ENCODE data around the gene RAB37. TPM values are rescaled to one million over a fixed set of nuclear protein-coding genes. Genes with fewer than 3 reads are reported as not detected.

The RAB37 gene
- total and polyA plus RNA-seq, 9 of the 15 experiments (the other 6 are each of a cell fraction or from before 2014, with no cell fraction given) = 0.03 to 0.27 (median 0.11) TPM; not detected in 4

DNA sequence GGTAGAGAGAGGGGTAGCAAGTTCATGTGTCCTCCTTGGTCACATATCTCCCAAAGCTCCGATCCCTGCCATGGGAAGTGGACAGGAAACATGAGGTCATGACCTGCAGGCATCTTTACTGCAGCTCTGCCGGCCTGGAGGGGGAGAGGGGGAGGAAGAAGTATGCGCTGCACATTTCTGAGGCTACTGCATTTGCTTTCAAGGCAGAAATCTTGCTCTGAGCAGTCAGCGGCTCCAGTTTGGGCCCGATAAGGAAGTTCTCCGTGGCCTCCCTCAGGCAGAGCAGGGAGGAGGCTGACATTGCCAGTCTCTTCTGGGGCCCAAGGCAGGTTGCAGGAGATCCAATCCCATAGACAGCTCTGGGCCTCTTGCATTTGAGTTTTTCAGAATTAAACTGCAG is 9.9 kb downstream of the RAB37 start (continued):
- TF ChIP-seq GABPA (tag; conservative IDR thresholded peaks at IDR 0.05; ENCODE audit: low read depth) (peak; percentile 29; the same call in 1 of the 2 replicates), NR2C1 (IDR thresholded peaks at IDR 0.05) (peak; percentile 79), NR2C1 (tag; IDR thresholded peaks at IDR 0.05) (peak; percentile 89), ZNF384 (IDR thresholded peaks at IDR 0.05; ENCODE audit: low read depth, low read length) (no peak), ZNF780A (CRISPR knock-in tag; IDR thresholded peaks at IDR 0.05) (no peak), SOX6 (IDR thresholded peaks at IDR 0.05) (peak; percentile 44; the same call in 1 of the 2 replicates), JUND (IDR thresholded peaks at IDR 0.05; ENCODE audit: borderline replicate concordance, low read depth, low read length) (peak; percentile 61), JUND (tag; IDR thresholded peaks at IDR 0.05; ENCODE audit: borderline replicate concordance, low read depth, low read length) (peak; percentile 42; the same call in 1 of the 3 replicates), TSC22D4 (tag; IDR thresholded peaks at IDR 0.05) (no peak), NRF1 (conservative IDR thresholded peaks at IDR 0.05 in 1 of 2, IDR thresholded peaks at IDR 0.05 in 1 of 2) (peak; percentile 79), BDP1 (IDR thresholded peaks at IDR 0.05; ENCODE audit: insufficient read depth, insufficient read length) (no peak), NR1H2 (CRISPR knock-in tag; IDR thresholded peaks at IDR 0.05) (no peak), HNRNPLL (IDR thresholded peaks at IDR 0.05; ENCODE audit: low read depth, low read length, poor library complexity, severe bottlenecking) (peak; percentile 32), NR2C2 (CRISPR knock-in tag; IDR thresholded peaks at IDR 0.05) (no peak), NR2C2 (tag; IDR thresholded peaks at IDR 0.05) (peak; percentile 92), STAG1 (CRISPR knock-in tag; IDR thresholded peaks at IDR 0.05; ENCODE audit: borderline replicate concordance) (no peak)
- TF ChIP-seq, protein P1, sequence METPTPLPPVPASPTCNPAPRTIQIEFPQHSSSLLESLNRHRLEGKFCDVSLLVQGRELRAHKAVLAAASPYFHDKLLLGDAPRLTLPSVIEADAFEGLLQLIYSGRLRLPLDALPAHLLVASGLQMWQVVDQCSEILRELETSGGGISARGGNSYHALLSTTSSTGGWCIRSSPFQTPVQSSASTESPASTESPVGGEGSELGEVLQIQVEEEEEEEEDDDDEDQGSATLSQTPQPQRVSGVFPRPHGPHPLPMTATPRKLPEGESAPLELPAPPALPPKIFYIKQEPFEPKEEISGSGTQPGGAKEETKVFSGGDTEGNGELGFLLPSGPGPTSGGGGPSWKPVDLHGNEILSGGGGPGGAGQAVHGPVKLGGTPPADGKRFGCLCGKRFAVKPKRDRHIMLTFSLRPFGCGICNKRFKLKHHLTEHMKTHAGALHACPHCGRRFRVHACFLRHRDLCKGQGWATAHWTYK (CRISPR knock-in tag; IDR thresholded peaks at IDR 0.05) = peak; percentile 77; the same call in 1 of the 2 replicates
- TF ChIP-seq, protein P2, sequence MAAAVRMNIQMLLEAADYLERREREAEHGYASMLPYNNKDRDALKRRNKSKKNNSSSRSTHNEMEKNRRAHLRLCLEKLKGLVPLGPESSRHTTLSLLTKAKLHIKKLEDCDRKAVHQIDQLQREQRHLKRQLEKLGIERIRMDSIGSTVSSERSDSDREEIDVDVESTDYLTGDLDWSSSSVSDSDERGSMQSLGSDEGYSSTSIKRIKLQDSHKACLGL (CRISPR knock-in tag; IDR thresholded peaks at IDR 0.05; ENCODE audit: borderline replicate concordance, poor library complexity, severe bottlenecking) = no peak
- TF ChIP-seq, protein P3, sequence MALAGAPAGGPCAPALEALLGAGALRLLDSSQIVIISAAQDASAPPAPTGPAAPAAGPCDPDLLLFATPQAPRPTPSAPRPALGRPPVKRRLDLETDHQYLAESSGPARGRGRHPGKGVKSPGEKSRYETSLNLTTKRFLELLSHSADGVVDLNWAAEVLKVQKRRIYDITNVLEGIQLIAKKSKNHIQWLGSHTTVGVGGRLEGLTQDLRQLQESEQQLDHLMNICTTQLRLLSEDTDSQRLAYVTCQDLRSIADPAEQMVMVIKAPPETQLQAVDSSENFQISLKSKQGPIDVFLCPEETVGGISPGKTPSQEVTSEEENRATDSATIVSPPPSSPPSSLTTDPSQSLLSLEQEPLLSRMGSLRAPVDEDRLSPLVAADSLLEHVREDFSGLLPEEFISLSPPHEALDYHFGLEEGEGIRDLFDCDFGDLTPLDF (CRISPR knock-in tag; IDR thresholded peaks at IDR 0.05) = no peak
- TF ChIP-seq, protein P4, sequence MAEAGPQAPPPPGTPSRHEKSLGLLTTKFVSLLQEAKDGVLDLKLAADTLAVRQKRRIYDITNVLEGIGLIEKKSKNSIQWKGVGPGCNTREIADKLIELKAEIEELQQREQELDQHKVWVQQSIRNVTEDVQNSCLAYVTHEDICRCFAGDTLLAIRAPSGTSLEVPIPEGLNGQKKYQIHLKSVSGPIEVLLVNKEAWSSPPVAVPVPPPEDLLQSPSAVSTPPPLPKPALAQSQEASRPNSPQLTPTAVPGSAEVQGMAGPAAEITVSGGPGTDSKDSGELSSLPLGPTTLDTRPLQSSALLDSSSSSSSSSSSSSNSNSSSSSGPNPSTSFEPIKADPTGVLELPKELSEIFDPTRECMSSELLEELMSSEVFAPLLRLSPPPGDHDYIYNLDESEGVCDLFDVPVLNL (CRISPR knock-in tag; IDR thresholded peaks at IDR 0.05; ENCODE audit: low read depth) = no peak
- TF ChIP-seq, protein P5, sequence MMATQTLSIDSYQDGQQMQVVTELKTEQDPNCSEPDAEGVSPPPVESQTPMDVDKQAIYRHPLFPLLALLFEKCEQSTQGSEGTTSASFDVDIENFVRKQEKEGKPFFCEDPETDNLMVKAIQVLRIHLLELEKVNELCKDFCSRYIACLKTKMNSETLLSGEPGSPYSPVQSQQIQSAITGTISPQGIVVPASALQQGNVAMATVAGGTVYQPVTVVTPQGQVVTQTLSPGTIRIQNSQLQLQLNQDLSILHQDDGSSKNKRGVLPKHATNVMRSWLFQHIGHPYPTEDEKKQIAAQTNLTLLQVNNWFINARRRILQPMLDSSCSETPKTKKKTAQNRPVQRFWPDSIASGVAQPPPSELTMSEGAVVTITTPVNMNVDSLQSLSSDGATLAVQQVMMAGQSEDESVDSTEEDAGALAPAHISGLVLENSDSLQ (IDR thresholded peaks at IDR 0.05) = peak; percentile 26; the same call in 1 of the 2 replicates
- TF ChIP-seq, protein P6, sequence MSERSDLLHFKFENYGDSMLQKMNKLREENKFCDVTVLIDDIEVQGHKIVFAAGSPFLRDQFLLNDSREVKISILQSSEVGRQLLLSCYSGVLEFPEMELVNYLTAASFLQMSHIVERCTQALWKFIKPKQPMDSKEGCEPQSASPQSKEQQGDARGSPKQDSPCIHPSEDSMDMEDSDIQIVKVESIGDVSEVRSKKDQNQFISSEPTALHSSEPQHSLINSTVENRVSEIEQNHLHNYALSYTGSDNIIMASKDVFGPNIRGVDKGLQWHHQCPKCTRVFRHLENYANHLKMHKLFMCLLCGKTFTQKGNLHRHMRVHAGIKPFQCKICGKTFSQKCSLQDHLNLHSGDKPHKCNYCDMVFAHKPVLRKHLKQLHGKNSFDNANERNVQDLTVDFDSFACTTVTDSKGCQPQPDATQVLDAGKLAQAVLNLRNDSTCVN (CRISPR knock-in tag; IDR thresholded peaks at IDR 0.05) = no peak

Data from K562 (cell line).